ENCODE measurements around the gene KPNA3. TPM values are rescaled to one million over a fixed set of nuclear protein-coding genes. Genes with fewer than 3 reads are reported as not detected.
"Not testable (repeated sequence)": the region's sequence is repeated elsewhere in the genome, so short reads cannot be mapped to it uniquely, and the experiment has no call there.

Gene KPNA3
- total RNA-seq, 1 donor from 2014 or later, result 22.3 TPM

DNA sequence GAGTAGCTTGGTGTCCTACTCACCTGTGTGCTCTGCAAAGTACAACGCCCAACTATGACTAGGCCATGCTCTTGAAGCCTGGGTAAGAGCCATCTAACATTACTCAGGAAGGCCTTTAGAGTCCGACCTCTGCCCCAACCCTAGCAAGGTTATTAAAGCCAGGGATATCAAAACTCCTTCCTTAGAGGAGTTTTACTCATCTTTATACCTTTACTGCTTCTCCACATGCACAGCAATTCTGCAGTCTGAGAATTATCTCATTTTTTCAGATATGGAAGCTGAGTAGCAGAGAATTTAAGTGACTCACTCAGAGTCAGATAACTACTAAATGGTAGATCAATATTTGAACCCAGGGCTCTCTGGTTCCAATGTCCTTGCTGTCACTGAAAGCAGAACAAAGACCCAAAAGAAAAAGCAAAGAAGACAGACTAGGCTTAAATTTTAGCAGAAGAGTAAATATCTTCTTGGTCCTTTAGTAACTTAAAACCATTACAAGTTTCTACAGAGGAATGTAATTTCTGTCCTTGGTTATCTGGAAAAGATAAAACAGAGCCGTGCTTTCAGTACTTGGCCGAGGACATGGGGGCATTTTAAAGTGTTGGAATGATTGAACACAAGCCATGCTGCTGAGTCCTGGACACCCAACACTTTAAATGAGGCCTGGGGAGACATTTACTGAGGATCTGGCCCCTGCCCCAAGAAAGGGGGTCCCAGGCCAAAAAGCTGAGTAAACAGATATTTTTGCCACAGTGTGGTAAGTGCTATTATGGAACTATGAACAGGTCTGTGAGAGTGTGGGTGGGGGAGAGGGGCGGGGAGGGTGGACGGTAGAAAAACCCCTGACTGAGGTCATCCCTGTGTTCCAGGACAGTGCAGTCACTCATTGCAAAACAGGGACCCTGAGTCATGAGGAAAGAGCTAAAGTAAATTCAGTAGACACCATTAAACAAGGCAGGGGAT is 18.4 kb upstream of the KPNA3 start:
- TF ChIP-seq, protein P1, sequence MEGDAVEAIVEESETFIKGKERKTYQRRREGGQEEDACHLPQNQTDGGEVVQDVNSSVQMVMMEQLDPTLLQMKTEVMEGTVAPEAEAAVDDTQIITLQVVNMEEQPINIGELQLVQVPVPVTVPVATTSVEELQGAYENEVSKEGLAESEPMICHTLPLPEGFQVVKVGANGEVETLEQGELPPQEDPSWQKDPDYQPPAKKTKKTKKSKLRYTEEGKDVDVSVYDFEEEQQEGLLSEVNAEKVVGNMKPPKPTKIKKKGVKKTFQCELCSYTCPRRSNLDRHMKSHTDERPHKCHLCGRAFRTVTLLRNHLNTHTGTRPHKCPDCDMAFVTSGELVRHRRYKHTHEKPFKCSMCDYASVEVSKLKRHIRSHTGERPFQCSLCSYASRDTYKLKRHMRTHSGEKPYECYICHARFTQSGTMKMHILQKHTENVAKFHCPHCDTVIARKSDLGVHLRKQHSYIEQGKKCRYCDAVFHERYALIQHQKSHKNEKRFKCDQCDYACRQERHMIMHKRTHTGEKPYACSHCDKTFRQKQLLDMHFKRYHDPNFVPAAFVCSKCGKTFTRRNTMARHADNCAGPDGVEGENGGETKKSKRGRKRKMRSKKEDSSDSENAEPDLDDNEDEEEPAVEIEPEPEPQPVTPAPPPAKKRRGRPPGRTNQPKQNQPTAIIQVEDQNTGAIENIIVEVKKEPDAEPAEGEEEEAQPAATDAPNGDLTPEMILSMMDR (conservative IDR thresholded peaks at IDR 0.05; ENCODE audit: low read depth, low read length), result no peak
- peak; percentile 51 for DNase-seq (ENCODE audit: low read depth)
- H3K4me3 ChIP-seq (ENCODE audit: low read depth, low read length), result no peak overlapping the region

DNA sequence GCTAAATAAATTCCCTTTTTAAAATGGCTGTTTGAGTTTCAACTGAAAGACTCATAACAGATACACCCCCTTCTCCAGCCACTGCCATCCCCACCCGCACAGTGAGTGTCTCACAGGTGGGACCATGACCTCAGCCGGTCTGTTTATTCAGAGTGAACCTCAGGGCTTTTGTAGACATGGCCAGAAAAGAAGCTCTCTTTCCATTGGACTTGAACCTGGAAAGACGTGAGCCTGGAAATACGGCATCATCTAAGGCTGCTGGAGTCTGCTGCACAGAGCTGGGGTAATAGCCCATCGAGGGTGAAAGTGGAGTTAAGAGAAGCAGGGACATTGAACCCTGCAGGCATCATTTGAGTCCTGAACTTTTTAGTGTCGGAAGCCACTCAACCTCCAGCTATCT is 15.2 kb upstream of the KPNA3 start:
- DNase-seq (ENCODE audit: low read depth), result no peak
- TF ChIP-seq, protein P1 (conservative IDR thresholded peaks at IDR 0.05; ENCODE audit: low read depth, low read length), result no peak

DNA sequence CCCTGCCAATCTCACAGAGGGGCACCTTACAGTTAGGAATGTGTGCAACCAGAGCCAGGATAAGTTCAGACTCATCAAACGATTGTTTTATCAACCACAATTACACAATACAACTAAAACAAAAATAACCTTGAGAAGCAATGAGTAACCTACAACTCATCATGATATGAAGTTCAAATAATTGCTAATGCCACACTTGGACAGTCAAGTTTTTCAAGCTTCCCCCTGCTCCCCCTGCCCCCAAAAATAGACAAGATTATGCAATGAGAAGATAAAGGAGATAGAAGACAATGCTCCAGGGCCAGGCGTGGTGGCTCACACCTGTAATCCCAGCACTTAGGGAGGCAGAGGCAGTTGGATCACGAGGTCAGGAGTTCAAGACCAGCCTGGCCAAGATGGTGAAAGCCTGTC is 13.6 kb upstream of the KPNA3 start:
- no peak for DNase-seq (ENCODE audit: low read depth)
- H3K4me3 ChIP-seq (ENCODE audit: low read depth, low read length), result no peak overlapping the region

More for the DNA sequence above, 15.2 kb upstream of the KPNA3 start:
- no peak overlapping the region for H3K4me3 ChIP-seq (ENCODE audit: low read depth, low read length)

DNA sequence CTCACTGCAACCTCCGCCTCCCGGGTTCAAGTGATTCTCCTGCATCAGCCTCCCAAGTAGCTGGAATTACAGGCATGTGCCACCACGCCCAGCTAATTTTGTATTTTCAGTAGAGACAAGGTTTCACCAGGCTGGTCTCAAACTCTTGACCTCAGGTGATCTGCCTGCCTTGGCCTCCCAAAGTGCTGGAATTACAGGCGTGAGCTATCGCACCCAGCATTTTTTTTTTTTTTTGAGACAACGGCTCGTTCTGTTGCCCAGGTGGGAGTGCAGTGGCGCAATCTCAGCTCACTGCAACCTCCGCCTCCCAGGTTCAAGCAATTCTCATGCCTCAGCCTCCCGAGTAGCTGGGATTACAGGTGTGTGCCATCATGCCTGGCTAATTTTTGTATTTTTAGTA is 10.6 kb upstream of the KPNA3 start:
- H3K4me3 ChIP-seq (ENCODE audit: low read depth, low read length); DNase-seq (ENCODE audit: low read depth): not testable (repeated sequence)

More for the DNA sequence above, 13.6 kb upstream of the KPNA3 start:
- TF ChIP-seq, protein P1 (conservative IDR thresholded peaks at IDR 0.05; ENCODE audit: low read depth, low read length), result no peak

DNA sequence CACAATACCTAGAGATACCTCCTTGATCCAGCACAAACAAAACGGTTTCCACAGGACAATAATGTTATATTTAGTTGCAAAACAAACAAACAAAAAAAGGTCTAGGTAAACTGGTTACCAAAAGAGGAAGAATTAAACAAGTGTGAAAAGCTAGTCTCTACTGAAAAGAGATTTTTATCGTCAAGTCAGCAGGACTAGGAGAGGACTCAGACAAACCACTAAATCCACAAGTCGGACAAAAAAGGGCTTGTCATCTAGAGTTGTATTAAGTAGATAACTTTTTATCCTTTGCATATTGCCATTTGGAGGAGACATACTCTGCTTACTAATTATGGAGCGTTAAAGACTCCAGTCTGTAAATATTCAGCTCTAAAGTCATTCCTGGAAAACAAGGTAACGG is 9.9 kb upstream of the KPNA3 start:
- no peak for DNase-seq (ENCODE audit: low read depth)
- H3K4me3 ChIP-seq (ENCODE audit: low read depth, low read length), result no peak overlapping the region
- TF ChIP-seq, protein P1 (conservative IDR thresholded peaks at IDR 0.05; ENCODE audit: low read depth, low read length), result no peak

DNA sequence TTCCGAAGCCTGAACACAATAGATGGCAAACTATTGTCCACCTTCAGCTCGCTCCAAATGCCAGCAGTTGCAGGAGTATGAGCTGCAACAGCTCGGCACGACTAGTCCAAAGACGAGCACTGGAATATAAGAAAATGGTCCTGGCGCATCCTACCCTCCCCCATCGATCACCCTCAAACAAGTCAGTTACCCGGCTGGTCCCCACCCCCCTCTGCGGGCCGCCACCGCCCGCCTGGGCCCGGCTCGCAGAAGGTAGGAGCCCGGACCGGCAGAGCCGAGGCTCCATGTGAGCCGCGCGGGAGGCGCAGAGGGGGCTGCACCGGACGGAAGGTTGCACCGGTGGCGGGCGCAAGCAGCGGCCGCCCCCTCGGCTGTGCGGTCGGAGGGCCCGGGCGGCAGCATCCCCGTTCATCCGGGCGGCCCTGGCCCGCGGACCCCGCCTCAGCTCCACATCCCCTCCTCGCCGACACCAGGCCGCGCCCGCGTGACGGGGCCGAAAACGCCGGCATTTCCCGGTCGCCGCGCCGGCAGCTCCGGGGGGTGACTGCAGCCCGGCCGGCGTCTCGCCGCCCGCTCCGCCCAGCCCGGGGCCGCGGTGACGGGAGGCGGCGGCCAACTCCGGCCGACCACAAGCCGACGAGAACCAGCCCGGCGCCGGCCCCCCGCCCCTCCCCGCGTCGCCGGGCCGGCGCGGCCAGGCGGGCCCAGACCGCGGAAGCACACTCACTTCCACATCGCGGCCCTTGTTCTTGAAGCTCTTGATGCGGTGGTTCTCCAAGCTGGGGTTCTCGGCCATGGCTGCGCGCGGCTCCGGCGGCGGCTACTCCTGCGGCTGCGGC is 552 bp downstream of the KPNA3 start:
- H3K4me3 ChIP-seq (ENCODE audit: low read depth, low read length), result peak overlapping the region; percentile 72
- TF ChIP-seq, protein P1 (conservative IDR thresholded peaks at IDR 0.05; ENCODE audit: low read depth, low read length), result no peak
- no peak for DNase-seq (ENCODE audit: low read depth)

DNA sequence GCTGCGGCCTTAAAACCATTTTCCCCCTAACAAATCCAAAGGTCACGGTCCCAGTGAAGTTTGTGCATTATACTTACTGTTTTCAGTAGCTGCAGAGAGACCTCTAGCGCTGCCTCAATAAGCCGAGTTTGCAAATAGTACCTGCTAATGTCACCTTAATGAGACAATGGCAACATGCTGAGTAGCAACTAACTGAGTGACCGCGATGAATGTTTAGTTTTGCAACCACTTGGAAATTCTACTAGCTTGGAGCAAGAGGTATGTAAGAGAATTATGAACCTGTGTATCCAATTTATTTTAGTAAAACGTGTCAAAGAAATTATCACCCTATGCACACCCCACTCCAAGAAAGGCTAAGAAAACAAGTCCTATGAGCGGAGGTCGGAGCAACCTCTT is 1.2 kb downstream of the KPNA3 start:
- H3K4me3 ChIP-seq (ENCODE audit: low read depth, low read length), result peak overlapping the region; percentile 72
- DNase-seq (ENCODE audit: low read depth), result peak; percentile 12

More for the DNA sequence above, 1.2 kb downstream of the KPNA3 start:
- TF ChIP-seq, protein P1 (conservative IDR thresholded peaks at IDR 0.05; ENCODE audit: low read depth, low read length), result peak; percentile 30
